ENCODE data around the gene CD6. TPM values are rescaled to one million over a fixed set of nuclear protein-coding genes. Genes with fewer than 3 reads are reported as not detected.

CD6 gene
- polyA plus RNA-seq, 3 donors from 2014 or later: 17.3 to 47.3 (median 19.1) TPM

GRCh38 chr11:60939301-60939700 is 32.2 kb upstream of the CD6 start:
- no peaks in the 10 kb centered on the region for H3K4me1 Mint-ChIP-seq
- H3K36me3 Mint-ChIP-seq: no peaks in the 10 kb centered on the region
- H3K27me3 Mint-ChIP-seq (ENCODE audit: low read depth in 3 of 3): peaks cover 2 to 4% (median 3%) of the 10 kb centered on the region in 3 donors
- no peak overlapping the region for H3K4me3 Mint-ChIP-seq
- H3K9me3 Mint-ChIP-seq: no peaks in the 10 kb centered on the region
- H3K27ac Mint-ChIP-seq: no peak overlapping the region
- DNase-seq: no peak

GRCh38 chr11:60939855-60940254 is 31.6 kb upstream of the CD6 start:
- no peak overlapping the region for H3K27ac Mint-ChIP-seq
- DNase-seq: no peak
- H3K27me3 Mint-ChIP-seq (ENCODE audit: low read depth in 3 of 3): peaks cover 3 to 4% (median 4%) of the 10 kb centered on the region in 3 donors
- H3K9me3 Mint-ChIP-seq: no peaks in the 10 kb centered on the region
- H3K4me1 Mint-ChIP-seq: no peaks in the 10 kb centered on the region
- H3K4me3 Mint-ChIP-seq: no peak overlapping the region
- no peaks in the 10 kb centered on the region for H3K36me3 Mint-ChIP-seq

- no peak overlapping the region for H3K4me3 Mint-ChIP-seq
- no peaks in the 10 kb centered on the region for H3K4me1 Mint-ChIP-seq
- H3K36me3 Mint-ChIP-seq: no peaks in the 10 kb centered on the region
- H3K9me3 Mint-ChIP-seq: no peaks in the 10 kb centered on the region
- no peak for DNase-seq
- H3K27me3 Mint-ChIP-seq (ENCODE audit: low read depth in 3 of 3): peaks cover 3 to 10% (median 5%) of the 10 kb centered on the region in 3 donors
- H3K27ac Mint-ChIP-seq: no peak overlapping the region
Measured at GRCh38 chr11:60941371-60942119, 29.9 kb upstream of the CD6 start.

- no peaks in the 10 kb centered on the region for H3K36me3 Mint-ChIP-seq
- H3K9me3 Mint-ChIP-seq: no peaks in the 10 kb centered on the region
- no peak overlapping the region for H3K4me3 Mint-ChIP-seq
- no peak for DNase-seq
- H3K27ac Mint-ChIP-seq: no peak overlapping the region
- no peaks in the 10 kb centered on the region for H3K4me1 Mint-ChIP-seq
- H3K27me3 Mint-ChIP-seq (ENCODE audit: low read depth in 3 of 3): peaks cover 3 to 10% (median 5%) of the 10 kb centered on the region in 3 donors
Measured at GRCh38 chr11:60942219-60942618, 29.3 kb upstream of the CD6 start.

- no peaks in the 10 kb centered on the region for H3K4me1 Mint-ChIP-seq
- no peaks in the 10 kb centered on the region for H3K36me3 Mint-ChIP-seq
- no peak overlapping the region for H3K27ac Mint-ChIP-seq
Measured at GRCh38 chr11:60942970-60943565, 28.4 kb upstream of the CD6 start.

GRCh38 chr11:60944490-60945294 is 26.8 kb upstream of the CD6 start:
- H3K27ac Mint-ChIP-seq: no peak overlapping the region
- H3K9me3 Mint-ChIP-seq: no peaks in the 10 kb centered on the region
- no peak for DNase-seq
- H3K4me3 Mint-ChIP-seq: no peak overlapping the region
- H3K36me3 Mint-ChIP-seq: no peaks in the 10 kb centered on the region
- H3K4me1 Mint-ChIP-seq: no peaks in the 10 kb centered on the region
- H3K27me3 Mint-ChIP-seq (ENCODE audit: low read depth in 3 of 3): peaks cover 4 to 10% (median 10%) of the 10 kb centered on the region in 3 donors

More at GRCh38 chr11:60942970-60943565, 28.4 kb upstream of the CD6 start:
- Mint-ChIP-seq H3K9me3 (no peaks in the 10 kb centered on the region), H3K4me3 (no peak overlapping the region), H3K27me3 (ENCODE audit: low read depth in 3 of 3) (peaks cover 3 to 10% (median 5%) of the 10 kb centered on the region in 3 donors)
- no peak for DNase-seq

- Mint-ChIP-seq H3K36me3 (no peaks in the 10 kb centered on the region), H3K4me3 (no peak overlapping the region), H3K9me3 (no peaks in the 10 kb centered on the region), H3K27ac (no peak overlapping the region), H3K27me3 (ENCODE audit: low read depth in 3 of 3) (peaks cover 5 to 10% (median 10%) of the 10 kb centered on the region in 3 donors), H3K4me1 (peaks cover 0 to 3% of the 10 kb centered on the region in 2 donors)
- DNase-seq: no peak
Measured at GRCh38 chr11:60945295-60945667, 26.2 kb upstream of the CD6 start.

GRCh38 chr11:60946601-60947264 is 24.7 kb upstream of the CD6 start:
- Mint-ChIP-seq H3K36me3 (no peaks in the 10 kb centered on the region), H3K9me3 (no peaks in the 10 kb centered on the region), H3K27me3 (ENCODE audit: low read depth in 3 of 3) (peaks cover 5 to 11% (median 10%) of the 10 kb centered on the region in 3 donors), H3K4me3 (no peak overlapping the region), H3K27ac (no peak overlapping the region), H3K4me1 (peaks cover 0 to 6% of the 10 kb centered on the region in 2 donors)
- no peak for DNase-seq

GRCh38 chr11:60947700-60948099 is 23.8 kb upstream of the CD6 start:
- Mint-ChIP-seq H3K4me3 (no peak overlapping the region), H3K36me3 (no peaks in the 10 kb centered on the region), H3K27ac (no peak overlapping the region), H3K9me3 (no peaks in the 10 kb centered on the region), H3K27me3 (ENCODE audit: low read depth in 3 of 3) (peaks cover 3 to 12% (median 11%) of the 10 kb centered on the region in 3 donors), H3K4me1 (peaks cover 9 to 16% of the 10 kb centered on the region in 2 donors)
- no peak for DNase-seq

GRCh38 chr11:60948250-60948649 is 23.2 kb upstream of the CD6 start:
- DNase-seq: no peak
- no peaks in the 10 kb centered on the region for H3K36me3 Mint-ChIP-seq
- H3K4me3 Mint-ChIP-seq: no peak overlapping the region
- no peaks in the 10 kb centered on the region for H3K9me3 Mint-ChIP-seq
- peaks cover 14 to 21% of the 10 kb centered on the region in 2 donors for H3K4me1 Mint-ChIP-seq
- H3K27ac Mint-ChIP-seq: no peak overlapping the region
- H3K27me3 Mint-ChIP-seq (ENCODE audit: low read depth in 3 of 3): peaks cover 3 to 12% (median 11%) of the 10 kb centered on the region in 3 donors

GRCh38 chr11:60950024-60950423 is 21.5 kb upstream of the CD6 start:
- Mint-ChIP-seq H3K4me1 (peaks cover 14 to 21% of the 10 kb centered on the region in 2 donors), H3K27ac (no peak overlapping the region), H3K4me3 (peak overlapping the region; percentile 39 to 72 (median 57)), H3K9me3 (no peaks in the 10 kb centered on the region), H3K36me3 (no peaks in the 10 kb centered on the region), H3K27me3 (ENCODE audit: low read depth in 3 of 3) (peaks cover 3 to 13% (median 9%) of the 10 kb centered on the region in 3 donors)
- no peak for DNase-seq

GRCh38 chr11:60950933-60951605 is 20.4 kb upstream of the CD6 start:
- DNase-seq: peak in 2 of 3 donors; percentile 14 to 31
- Mint-ChIP-seq H3K4me1 (peaks cover 14 to 21% of the 10 kb centered on the region in 2 donors), H3K27ac (no peak overlapping the region), H3K36me3 (no peaks in the 10 kb centered on the region), H3K27me3 (ENCODE audit: low read depth in 3 of 3) (peaks cover 3 to 13% (median 8%) of the 10 kb centered on the region in 3 donors), H3K9me3 (no peaks in the 10 kb centered on the region), H3K4me3 (peak overlapping the region; percentile 83 to 93 (median 89))

- Mint-ChIP-seq H3K9me3 (no peaks in the 10 kb centered on the region), H3K4me1 (peaks cover 14 to 21% of the 10 kb centered on the region in 2 donors), H3K27ac (peak overlapping the region in 2 of 6 donors; percentile 54 to 84), H3K27me3 (ENCODE audit: low read depth in 3 of 3) (peaks cover 4 to 14% (median 10%) of the 10 kb centered on the region in 3 donors), H3K4me3 (peak overlapping the region; percentile 83 to 93 (median 89)), H3K36me3 (no peaks in the 10 kb centered on the region)
- no peak for DNase-seq
Measured at GRCh38 chr11:60951606-60951903, 19.9 kb upstream of the CD6 start.

All from immature natural killer cell (primary cell).